GM12874 (cell line): ENCODE results near the gene SLC7A14.
A peak's percentile ranks its signal among the peaks of the same experiment; 100 is the strongest.

Experiments used
- TF ChIP-seq, protein P1 (sequence below): IDR thresholded peaks from 2 replicates; pipeline ENCODE4 v1.5.1; 2011; ENCODE audit warnings: low read depth, mild to moderate bottlenecking, control low read depth, low read length, moderate library complexity; ENCODE audit not compliant: insufficient read depth

SLC7A14 gene

GRCh38 chr3:170488802-170489201 is 97.1 kb downstream of the SLC7A14 start:
- TF ChIP-seq, protein P1, sequence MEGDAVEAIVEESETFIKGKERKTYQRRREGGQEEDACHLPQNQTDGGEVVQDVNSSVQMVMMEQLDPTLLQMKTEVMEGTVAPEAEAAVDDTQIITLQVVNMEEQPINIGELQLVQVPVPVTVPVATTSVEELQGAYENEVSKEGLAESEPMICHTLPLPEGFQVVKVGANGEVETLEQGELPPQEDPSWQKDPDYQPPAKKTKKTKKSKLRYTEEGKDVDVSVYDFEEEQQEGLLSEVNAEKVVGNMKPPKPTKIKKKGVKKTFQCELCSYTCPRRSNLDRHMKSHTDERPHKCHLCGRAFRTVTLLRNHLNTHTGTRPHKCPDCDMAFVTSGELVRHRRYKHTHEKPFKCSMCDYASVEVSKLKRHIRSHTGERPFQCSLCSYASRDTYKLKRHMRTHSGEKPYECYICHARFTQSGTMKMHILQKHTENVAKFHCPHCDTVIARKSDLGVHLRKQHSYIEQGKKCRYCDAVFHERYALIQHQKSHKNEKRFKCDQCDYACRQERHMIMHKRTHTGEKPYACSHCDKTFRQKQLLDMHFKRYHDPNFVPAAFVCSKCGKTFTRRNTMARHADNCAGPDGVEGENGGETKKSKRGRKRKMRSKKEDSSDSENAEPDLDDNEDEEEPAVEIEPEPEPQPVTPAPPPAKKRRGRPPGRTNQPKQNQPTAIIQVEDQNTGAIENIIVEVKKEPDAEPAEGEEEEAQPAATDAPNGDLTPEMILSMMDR, result no peak

GRCh38 chr3:170487031-170487430 is 98.8 kb downstream of the SLC7A14 start:
- TF ChIP-seq, protein P1, result no peak

GRCh38 chr3:170486398-170486797 is 99.5 kb downstream of the SLC7A14 start:
- TF ChIP-seq, protein P1, result no peak

GRCh38 chr3:170485696-170486095 is 100.2 kb downstream of the SLC7A14 start:
- TF ChIP-seq, protein P1, result no peak

DNA sequence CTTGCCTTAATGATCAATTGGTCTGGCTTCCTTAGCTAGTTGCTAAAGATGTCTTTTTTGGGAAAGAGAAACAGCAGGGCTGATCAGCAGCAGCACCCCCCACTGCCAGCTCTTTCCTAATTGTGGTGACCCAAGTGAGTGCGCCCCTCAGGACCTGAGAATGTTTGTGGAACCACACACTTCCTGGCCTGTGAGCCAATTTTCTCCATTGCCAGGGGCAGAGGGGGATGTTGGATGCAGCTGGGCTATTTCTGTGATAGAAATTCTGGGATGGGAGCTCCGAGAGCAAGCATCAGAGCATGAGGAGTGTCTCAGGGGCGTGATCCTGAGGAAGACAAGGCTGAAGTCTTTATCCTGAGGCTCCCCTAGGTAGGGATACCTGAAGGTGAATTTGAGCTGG is 100.6 kb downstream of the SLC7A14 start:
- TF ChIP-seq, protein P1, result no peak

GRCh38 chr3:170484869-170485268 is 101.0 kb downstream of the SLC7A14 start:
- TF ChIP-seq, protein P1, result no peak

GRCh38 chr3:170483485-170484262 is 102.2 kb downstream of the SLC7A14 start:
- TF ChIP-seq, protein P1, result peak; percentile 35; the same call in 1 of the 2 replicates
